NOMO-1 treated with DMSO at 0.1 percent for 48 hours (cell line): ENCODE data around the gene TFDP3.

Experiments used
- DNase-seq: peaks from one replicate; lab custom pipeline; 2025; ENCODE audit not compliant: unreplicated experiment; lab: John Stamatoyannopoulos, UW

Gene TFDP3

DNA sequence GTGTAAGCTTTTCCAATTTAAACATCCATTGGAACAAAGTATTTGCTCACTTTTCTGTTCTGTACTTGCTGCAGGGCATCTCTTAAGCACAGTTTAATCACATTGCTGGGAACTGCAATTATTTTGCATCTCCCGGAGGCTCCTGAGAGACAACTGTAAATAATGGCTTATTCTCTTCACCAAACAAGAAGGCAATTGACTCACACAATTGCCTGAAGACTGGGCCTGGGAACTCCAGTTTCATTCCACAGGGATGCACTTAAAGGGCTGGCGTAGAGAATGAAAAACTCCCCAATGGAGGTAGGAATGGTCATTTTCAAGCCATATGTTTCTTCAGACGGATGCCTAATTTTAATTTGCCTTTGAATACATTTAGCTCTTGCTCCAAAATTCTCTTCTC is 29.5 kb downstream of the TFDP3 start:
- no peak for DNase-seq

DNA sequence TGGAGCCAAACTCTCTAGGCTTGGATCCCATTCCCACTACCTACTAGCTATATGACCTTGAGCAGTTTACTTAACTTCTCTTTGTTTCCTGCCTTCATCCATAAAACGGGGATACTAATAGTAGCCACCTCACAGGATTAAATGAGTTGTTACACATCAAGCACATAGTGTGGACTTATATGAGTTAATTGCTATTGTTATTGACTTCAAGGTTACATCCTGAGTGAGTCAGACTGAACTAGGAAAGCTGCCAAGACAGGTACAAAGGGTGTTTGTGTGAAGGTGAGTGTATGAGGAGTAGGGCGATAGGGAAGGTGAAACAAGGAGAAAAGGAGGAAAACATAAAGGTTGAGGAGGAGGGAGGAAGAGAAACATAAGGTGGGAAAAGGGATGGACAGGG is 32.2 kb downstream of the TFDP3 start:
- no peak for DNase-seq

DNA sequence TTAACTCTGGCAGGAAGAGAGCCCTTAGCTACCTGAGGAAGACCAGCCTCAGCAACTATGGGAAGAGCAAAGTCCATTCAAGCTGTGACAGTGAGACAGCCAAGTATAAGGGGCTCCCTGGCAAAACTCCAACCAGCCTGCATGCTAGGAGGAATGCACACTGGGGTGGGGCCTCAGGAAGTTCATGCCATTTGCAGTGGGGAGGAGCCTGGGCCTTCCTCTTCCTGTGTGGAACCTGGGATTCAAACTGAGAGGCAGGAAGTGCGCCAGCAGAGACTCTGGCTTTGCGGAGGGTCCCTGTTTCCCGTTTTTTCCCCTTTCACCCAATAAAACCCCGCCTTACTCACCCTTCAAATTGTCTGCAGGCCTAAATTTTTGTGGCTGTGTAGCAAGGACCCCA is 33.0 kb downstream of the TFDP3 start:
- no peak for DNase-seq

DNA sequence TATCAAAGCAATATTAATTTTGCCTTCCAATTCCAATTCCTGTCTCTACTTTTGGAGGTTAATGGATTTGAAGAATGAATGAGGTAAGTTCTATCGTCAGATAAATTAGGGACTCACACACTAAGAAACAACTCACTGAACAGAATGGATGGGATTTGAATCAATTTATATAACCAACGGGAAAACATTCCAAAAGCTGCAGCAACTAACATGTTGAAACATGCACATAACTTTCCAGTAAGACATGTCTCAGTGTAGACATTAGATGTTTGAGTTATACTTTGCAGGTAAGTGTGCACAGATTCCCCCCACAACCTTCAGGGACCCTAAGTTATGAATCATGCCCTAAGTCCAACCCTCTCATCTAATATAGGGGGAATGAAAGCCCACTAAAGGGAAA is 34.3 kb downstream of the TFDP3 start:
- no peak for DNase-seq

DNA sequence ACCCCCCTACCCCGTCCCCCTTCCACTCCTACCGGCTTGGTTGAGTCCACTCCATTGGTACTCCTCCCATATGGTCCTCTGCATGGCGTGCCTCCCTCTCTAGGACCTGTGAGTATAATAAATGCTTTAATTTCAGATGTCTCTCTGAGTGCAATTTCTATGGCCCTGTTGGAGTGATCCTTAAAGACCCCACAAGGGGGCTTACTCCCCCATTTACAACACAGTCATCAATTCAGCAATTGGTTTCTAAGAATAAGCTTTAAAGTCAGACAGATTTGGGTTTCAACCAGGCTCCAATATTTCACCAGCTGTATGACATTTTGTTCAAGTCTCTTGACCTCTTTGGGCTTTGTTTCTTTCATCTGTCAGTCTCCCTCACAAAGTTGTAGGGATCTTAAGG is 38.7 kb downstream of the TFDP3 start:
- DNase-seq, result no peak

DNA sequence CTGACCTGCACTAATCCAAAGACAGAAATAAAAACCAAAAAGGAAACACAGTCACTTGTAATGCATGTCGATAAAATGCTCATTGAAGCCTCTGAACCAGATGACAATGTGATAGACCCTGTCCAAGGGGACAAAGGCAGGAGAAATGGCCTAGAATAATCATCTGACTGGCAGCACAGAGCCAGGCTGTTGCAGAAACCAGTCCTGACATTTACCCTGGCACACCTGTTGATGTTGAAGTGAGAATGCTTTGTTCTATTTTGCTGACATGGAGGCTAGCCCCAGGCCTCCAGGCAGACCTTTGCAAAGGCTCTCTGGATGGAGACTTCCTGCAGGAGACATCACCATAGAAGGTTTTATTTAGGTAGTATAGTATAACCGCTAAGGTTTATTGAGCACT is 41.0 kb downstream of the TFDP3 start:
- no peak for DNase-seq

DNA sequence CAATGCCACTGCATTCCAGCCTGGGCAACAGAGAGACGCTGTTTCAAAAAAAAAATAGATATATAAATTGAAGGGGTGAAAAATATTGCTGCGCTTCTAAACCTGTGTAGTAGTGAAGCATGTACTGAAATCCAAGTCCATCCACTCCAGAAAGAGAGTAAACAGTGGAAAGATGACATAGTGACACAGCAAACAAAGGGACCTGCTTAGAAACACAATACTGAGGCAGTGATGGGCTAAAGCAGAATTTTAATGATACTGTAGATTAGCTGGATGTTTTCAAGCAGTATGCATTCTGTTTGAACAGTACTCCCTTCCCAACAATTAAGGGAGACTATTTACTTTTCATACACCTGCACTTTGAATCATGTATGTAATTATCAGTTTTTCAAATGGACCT is 42.5 kb downstream of the TFDP3 start:
- no peak for DNase-seq

DNA sequence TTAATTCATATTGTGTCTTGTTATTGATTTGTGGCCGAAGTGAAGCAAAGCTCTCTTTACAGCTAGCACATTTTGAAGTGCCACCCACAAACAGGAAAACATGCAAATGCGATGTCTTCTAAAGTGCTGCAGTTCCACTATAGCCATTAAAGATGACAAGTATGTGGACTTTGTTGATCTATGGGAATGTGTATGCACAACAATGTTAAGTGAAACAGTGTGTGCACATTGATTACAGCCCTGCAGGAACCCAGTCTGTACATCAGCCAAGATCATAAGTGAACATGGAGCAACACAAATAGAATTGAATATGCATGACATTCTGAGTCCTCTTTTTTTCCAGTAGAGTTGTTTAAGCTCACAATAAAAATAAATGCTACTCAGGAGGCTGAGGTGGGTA is 43.0 kb downstream of the TFDP3 start:
- DNase-seq, result no peak

DNA sequence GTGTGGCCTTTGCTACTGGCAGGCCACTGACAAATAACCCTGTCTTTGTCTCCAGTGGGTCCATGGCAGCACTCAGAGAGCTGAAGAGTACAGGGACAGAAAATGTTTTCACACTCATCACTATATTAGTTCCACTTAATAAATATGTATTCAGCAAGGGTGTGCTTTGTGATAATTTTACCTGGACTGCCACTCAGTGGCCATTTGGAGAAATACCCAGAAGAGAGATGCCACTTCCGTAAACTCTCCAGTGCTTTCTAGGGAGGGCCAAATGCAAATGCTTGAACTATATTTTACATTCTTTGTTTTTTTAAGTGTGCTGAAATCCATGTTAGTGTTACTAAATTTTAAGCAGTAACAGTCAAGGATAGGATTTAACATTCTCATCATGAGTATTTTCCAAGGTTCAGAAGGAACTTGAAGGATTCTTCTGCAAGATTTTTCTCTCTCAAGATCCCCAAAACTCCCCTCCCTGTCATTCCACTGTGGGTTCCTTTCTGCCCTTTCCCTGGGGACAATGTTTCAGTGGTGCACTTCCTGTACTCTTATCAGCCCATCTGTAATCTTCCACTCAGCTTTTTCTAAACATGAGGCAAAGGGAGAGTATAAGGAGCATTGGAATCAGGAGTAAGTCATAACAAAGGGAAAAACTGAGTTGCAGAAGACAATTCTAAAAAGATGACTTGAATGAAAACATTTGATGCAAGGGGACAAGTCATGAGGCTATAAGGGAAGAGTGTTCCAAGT is 46.0 kb downstream of the TFDP3 start:
- DNase-seq, result peak; percentile 43
